OCI-LY3 (cell line): ENCODE data around the gene OTUD7B.

ENCODE experiments used
- H2AFZ ChIP-seq: fragments of 200-600, 300-600 bp; shearing (Covaris generic); 2 replicates; pipeline ENCODE4 v1.6.0; 2014; ENCODE audit warnings: antibody characterized with exemption, low read depth, low read length
- H3K27ac ChIP-seq: fragments of 200-600, 300-600 bp; sonication (generic); 2 replicates; pipeline ENCODE4 v1.5.1; 2014; ENCODE audit warnings: mild to moderate bottlenecking, low read length, moderate library complexity, mixed read lengths
- H3K27me3 ChIP-seq: fragments of 200-600, 300-600 bp; sonication (generic); 2 replicates; pipeline ENCODE4 v1.6.1; 2014; ENCODE audit warnings: low read depth, low read length, mixed read lengths
- H3K36me3 ChIP-seq: fragments of 200-600, 300-600 bp; sonication (generic); replicated peaks from 2 replicates; pipeline ENCODE3; 2014; ENCODE audit warnings: low read depth, low read length, mixed read lengths
- H3K4me1 ChIP-seq: fragments of 300-600, 200-600 bp; sonication (generic); 2 replicates; pipeline ENCODE4 v1.6.1; 2014; ENCODE audit warnings: low read length, mixed read lengths
- H3K4me2 ChIP-seq: fragments of 200-600, 300-600 bp; sonication (generic); 2 replicates; pipeline ENCODE4 v1.6.1; 2014; ENCODE audit warnings: low read length, mixed read lengths
- H3K4me3 ChIP-seq: fragments of 300-600, 200-600 bp; sonication (generic); 2 replicates; pipeline ENCODE4 v1.5.1; 2014; ENCODE audit warnings: antibody characterized with exemption, mild to moderate bottlenecking, low read length, moderate library complexity
- H3K79me2 ChIP-seq: fragments of 300-600, 200-600 bp; shearing (Covaris generic); 2 replicates; pipeline ENCODE4 v1.6.1; 2014; ENCODE audit warnings: mild to moderate bottlenecking, low read length, mixed read lengths
- H3K9ac ChIP-seq: fragments of 300-600, 200-600 bp; shearing (Covaris generic); 2 replicates; pipeline ENCODE4 v1.6.0; 2014; ENCODE audit warnings: mild to moderate bottlenecking, low read length, moderate library complexity
- H3K9me3 ChIP-seq: fragments of 200-600, 300-600 bp; shearing (Covaris generic); 2 replicates; pipeline ENCODE4 v1.6.1; 2014; ENCODE audit warnings: low read length, mixed read lengths; ENCODE audit not compliant: insufficient read depth
- H4K20me1 ChIP-seq: fragments of 200-600, 300-600 bp; sonication (generic); 2 replicates; pipeline ENCODE4 v1.6.1; 2016; ENCODE audit warnings: low read length, mixed read lengths; ENCODE audit not compliant: insufficient read depth
- EZH2phosphoT487 ChIP-seq: fragments of 200-600 bp; shearing (Covaris generic); IDR thresholded peaks from 2 replicates; pipeline ENCODE4 v1.6.1; 2018; ENCODE audit warnings: antibody characterized with exemption, mixed run types, low read depth
- TF ChIP-seq, protein P1 (sequence below): fragments of 200-600, 300-600 bp; sonication (generic); IDR thresholded peaks from 2 replicates; pipeline ENCODE4 v1.5.1; 2014; ENCODE audit warnings: antibody characterized with exemption, low read length, low read depth

Gene OTUD7B

DNA sequence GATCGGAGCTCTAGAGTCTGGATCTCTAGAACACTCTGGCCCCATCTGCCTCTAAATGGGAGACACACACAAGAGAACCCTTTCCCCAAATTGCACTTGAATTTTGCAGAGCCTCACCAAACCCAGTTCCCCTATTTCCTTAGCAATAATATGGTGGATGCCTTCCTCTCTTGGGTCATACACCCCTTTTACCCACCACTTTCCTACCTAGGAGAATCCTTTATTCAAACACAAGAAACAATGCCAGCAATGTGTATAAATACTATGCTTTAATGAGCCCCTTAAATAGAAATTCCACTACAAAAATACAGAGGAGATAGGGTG, 82.2 kb downstream of the OTUD7B start:
- Histone ChIP-seq H3K4me2 (peak overlapping the region; percentile 77), H3K4me1 (peaks cover 23% of the 10 kb centered on the region), H3K9ac (peak overlapping the region; percentile 90), H3K9me3 (no peaks in the 10 kb centered on the region), H3K79me2 (peaks cover 31% of the 10 kb centered on the region), H3K27me3 (no peaks in the 10 kb centered on the region), H2AFZ (no peak overlapping the region), H3K27ac (peak overlapping the region; percentile 86), H3K36me3 (peaks cover 30% of the 10 kb centered on the region), H3K4me3 (peak overlapping the region; percentile 80), H4K20me1 (peaks cover 10% of the 10 kb centered on the region; the same call in 1 of the 2 replicates)
- no peak for TF ChIP-seq EZH2phosphoT487
- TF ChIP-seq, protein P1, sequence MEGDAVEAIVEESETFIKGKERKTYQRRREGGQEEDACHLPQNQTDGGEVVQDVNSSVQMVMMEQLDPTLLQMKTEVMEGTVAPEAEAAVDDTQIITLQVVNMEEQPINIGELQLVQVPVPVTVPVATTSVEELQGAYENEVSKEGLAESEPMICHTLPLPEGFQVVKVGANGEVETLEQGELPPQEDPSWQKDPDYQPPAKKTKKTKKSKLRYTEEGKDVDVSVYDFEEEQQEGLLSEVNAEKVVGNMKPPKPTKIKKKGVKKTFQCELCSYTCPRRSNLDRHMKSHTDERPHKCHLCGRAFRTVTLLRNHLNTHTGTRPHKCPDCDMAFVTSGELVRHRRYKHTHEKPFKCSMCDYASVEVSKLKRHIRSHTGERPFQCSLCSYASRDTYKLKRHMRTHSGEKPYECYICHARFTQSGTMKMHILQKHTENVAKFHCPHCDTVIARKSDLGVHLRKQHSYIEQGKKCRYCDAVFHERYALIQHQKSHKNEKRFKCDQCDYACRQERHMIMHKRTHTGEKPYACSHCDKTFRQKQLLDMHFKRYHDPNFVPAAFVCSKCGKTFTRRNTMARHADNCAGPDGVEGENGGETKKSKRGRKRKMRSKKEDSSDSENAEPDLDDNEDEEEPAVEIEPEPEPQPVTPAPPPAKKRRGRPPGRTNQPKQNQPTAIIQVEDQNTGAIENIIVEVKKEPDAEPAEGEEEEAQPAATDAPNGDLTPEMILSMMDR, result no peak

DNA sequence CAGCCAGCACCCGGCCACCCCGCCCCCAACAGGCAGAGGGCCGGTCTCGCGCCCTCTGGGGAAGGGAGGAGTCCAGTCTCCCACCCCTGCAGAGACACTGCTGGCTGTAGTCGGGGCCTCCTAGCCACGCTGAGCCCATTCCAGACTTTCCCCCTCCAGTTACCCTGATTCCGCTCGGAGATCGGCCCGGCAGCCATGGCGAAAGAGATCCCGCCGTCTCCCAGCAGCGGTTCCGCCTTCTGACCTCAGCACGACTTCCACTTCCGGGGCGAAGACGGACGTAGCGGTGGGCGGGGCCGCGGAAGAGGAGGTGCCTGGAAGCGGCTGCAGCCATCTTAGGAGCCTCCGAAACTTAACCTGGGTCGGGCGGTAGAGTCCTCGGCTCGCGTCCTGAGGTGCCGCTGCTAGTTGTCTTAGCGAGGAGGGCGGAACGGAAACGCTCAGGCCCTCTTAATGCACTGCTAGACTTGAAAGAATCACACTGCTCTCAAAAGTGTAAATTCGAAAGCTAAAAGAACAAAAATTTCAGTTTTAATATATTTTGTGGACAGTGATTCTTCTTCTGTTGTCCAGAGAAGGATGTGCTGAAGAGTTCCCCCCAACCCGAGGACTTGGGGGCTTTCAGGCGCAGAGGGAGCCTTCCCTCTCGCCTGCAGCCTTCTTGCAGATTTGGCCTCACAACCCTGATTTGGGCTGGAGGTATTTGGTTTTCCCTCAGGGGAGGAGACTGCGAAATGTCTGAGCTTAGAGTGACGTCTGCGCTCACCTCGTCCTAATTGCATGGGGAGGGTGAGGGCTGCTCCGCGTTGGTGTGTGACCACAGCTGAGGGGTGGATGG, 82.7 kb downstream of the OTUD7B start, which contains the start of gene SF3B4:
Gene SF3B4 (minus strand): TSS at position 241 of the 838 bp plus-strand sequence. CDS start 44 bp downstream, at position 197.
- no peaks in the 10 kb centered on the region for H3K27me3 ChIP-seq
- H3K9ac ChIP-seq, result peak within 1 kb of the TSS; percentile 90
- peaks cover 10% of the 10 kb centered on the region; the same call in 1 of the 2 replicates for H4K20me1 ChIP-seq
- H3K36me3 ChIP-seq, result peaks cover 36% of the 10 kb centered on the region
- H3K79me2 ChIP-seq, result peaks cover 31% of the 10 kb centered on the region
- TF ChIP-seq EZH2phosphoT487, result no peak
- TF ChIP-seq, protein P1, result no peak
- peaks cover 23% of the 10 kb centered on the region for H3K4me1 ChIP-seq
- peak within 1 kb of the TSS; percentile 86 for H3K27ac ChIP-seq
- no peaks in the 10 kb centered on the region for H3K9me3 ChIP-seq
- H2AFZ ChIP-seq, result no peak within 1 kb of the TSS; the same call in 1 of the 2 replicates
- H3K4me2 ChIP-seq, result peak within 1 kb of the TSS; percentile 95
- H3K4me3 ChIP-seq, result peak within 1 kb of the TSS; percentile 80

DNA sequence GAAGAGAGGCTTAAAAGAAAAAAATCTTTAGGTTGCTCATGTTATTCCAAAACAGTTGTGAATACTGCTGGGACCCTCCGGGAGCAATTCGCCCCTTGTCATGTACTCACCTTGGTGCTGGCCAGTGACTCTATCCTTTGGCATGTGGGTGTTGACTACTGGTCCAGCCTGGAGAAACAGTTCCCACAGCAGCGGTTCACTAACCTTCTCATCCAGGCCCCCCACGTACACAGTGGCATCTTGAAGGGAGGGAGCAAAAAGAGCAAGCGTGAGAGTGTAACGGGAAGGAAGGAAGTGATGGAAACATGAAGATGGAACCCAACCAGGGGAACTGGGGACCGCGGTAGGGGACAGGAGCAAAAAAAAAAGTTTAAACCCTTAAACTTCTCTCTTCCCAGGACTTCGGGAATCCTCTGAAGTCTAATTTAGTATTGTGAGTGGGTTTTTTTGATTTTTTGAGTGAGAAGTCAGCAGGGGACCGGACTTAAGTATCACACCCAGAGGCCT, 83.4 kb downstream of the OTUD7B start:
- TF ChIP-seq, protein P1, result no peak
- no peaks in the 10 kb centered on the region for H3K27me3 ChIP-seq
- H2AFZ ChIP-seq, result no peak overlapping the region
- peak overlapping the region; percentile 95 for H3K4me2 ChIP-seq
- H3K9me3 ChIP-seq, result no peaks in the 10 kb centered on the region
- H3K79me2 ChIP-seq, result peaks cover 31% of the 10 kb centered on the region
- H3K36me3 ChIP-seq, result peaks cover 40% of the 10 kb centered on the region
- peaks cover 10% of the 10 kb centered on the region; the same call in 1 of the 2 replicates for H4K20me1 ChIP-seq
- peak overlapping the region; percentile 90 for H3K9ac ChIP-seq
- H3K4me3 ChIP-seq, result peak overlapping the region; percentile 80
- peaks cover 23% of the 10 kb centered on the region for H3K4me1 ChIP-seq
- peak overlapping the region; percentile 86 for H3K27ac ChIP-seq

DNA sequence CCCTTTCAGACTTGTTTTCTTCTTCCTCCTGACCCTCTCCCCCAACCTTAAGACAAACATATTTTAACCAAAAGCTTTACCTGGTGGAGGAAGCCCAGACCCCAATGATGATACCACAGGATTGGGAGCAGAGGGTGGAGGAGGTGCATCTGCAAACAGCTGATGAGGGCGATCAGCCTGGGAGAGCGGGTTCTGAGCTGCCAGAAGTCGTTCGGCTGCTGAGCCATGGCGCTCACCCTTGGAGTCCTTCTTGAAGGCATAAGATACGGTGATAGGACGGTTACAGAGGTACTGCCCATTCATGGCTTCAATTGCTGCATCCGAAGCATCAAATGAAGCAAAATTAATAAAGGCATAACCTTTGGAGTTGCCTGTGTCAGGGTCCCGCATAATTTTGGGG, 84.2 kb downstream of the OTUD7B start:
- TF ChIP-seq, protein P1, result no peak
- TF ChIP-seq EZH2phosphoT487, result no peak
- Histone ChIP-seq H3K4me1 (peaks cover 23% of the 10 kb centered on the region), H2AFZ (no peak overlapping the region), H4K20me1 (peaks cover 10% of the 10 kb centered on the region; the same call in 1 of the 2 replicates), H3K36me3 (peaks cover 45% of the 10 kb centered on the region), H3K4me3 (peak overlapping the region; percentile 80; the same call in 1 of the 2 replicates), H3K9ac (no peak overlapping the region), H3K9me3 (no peaks in the 10 kb centered on the region), H3K27ac (no peak overlapping the region), H3K27me3 (no peaks in the 10 kb centered on the region), H3K4me2 (peak overlapping the region; percentile 95), H3K79me2 (peaks cover 31% of the 10 kb centered on the region)
